Epithelial cell of proximal tubule (primary cell): Measurements from ENCODE around the gene FNTB. TPM values are rescaled to one million over a fixed set of nuclear protein-coding genes. Genes with fewer than 3 reads are reported as not detected.
A peak's percentile ranks its signal among the peaks of the same experiment; 100 is the strongest.

Source experiments
- DNase-seq: peaks from one replicate; pipeline ENCODE4 v3.0.0-alpha.2; 2011; ENCODE audit warnings: low read depth
- H3K4me3 ChIP-seq: 2 replicates; pipeline ENCODE4 v1.5.1; 2011; ENCODE audit warnings: low read depth, mild to moderate bottlenecking, low read length
- total RNA-seq: library from RNA; depleted of rRNA; stranded (reverse); fragments of >200 nt; gene quantifications from 2 replicates; pipeline ENCODE4 v1.2.3, GENCODE V29; 2015
- TF ChIP-seq, protein P1 (sequence below): conservative IDR thresholded peaks from 2 replicates; pipeline ENCODE4 v1.5.1; 2012; ENCODE audit warnings: low read depth, mild to moderate bottlenecking, low read length

FNTB gene, protein sequence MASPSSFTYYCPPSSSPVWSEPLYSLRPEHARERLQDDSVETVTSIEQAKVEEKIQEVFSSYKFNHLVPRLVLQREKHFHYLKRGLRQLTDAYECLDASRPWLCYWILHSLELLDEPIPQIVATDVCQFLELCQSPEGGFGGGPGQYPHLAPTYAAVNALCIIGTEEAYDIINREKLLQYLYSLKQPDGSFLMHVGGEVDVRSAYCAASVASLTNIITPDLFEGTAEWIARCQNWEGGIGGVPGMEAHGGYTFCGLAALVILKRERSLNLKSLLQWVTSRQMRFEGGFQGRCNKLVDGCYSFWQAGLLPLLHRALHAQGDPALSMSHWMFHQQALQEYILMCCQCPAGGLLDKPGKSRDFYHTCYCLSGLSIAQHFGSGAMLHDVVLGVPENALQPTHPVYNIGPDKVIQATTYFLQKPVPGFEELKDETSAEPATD
- total RNA-seq, result 16.6 and 21.0 TPM in 2 replicates

DNA sequence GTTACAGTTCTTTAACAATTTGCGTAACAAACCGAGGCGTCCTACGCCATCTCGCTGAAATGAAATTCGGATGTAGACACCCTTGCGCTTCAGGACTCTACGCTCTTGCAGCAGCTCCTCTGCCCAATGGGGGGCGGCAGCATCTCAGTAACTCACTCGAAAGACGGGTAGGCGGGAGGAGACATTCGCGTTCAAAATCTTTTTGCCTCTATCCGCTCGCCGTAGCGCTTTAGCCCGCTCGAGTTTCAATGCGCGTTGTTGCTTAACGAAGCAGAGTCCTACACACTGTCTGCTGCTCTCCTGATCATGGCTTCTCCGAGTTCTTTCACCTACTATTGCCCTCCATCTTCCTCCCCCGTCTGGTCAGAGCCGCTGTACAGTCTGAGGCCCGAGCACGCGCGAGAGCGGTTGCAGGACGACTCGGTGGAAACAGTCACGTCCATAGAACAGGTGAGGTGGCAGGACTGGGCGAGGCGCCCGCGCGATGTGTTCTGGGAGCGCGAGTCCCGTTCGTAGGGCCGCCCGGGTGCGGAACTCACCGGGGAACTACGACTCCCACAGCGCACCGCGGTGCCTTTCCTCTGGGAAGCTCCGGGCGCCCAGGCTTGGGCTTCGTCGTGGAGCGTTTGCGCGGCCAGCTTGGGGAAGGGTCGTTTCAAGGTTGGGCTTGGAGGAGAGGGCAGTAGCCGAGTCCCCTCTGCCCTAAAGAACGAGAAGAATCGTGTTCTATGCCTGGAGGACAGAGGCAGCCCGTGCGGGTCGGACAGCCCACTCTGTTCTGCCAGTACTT is at the start of gene FNTB:
TSS of gene FNTB (plus strand) at position 248 of the 790 bp plus-strand sequence. CDS start at position 307, 59 bp downstream.
- DNase-seq, result peak; percentile 82
- H3K4me3 ChIP-seq, result peak within 1 kb of the TSS; percentile 82
- TF ChIP-seq, protein P1, sequence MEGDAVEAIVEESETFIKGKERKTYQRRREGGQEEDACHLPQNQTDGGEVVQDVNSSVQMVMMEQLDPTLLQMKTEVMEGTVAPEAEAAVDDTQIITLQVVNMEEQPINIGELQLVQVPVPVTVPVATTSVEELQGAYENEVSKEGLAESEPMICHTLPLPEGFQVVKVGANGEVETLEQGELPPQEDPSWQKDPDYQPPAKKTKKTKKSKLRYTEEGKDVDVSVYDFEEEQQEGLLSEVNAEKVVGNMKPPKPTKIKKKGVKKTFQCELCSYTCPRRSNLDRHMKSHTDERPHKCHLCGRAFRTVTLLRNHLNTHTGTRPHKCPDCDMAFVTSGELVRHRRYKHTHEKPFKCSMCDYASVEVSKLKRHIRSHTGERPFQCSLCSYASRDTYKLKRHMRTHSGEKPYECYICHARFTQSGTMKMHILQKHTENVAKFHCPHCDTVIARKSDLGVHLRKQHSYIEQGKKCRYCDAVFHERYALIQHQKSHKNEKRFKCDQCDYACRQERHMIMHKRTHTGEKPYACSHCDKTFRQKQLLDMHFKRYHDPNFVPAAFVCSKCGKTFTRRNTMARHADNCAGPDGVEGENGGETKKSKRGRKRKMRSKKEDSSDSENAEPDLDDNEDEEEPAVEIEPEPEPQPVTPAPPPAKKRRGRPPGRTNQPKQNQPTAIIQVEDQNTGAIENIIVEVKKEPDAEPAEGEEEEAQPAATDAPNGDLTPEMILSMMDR, result peak; percentile 75

DNA sequence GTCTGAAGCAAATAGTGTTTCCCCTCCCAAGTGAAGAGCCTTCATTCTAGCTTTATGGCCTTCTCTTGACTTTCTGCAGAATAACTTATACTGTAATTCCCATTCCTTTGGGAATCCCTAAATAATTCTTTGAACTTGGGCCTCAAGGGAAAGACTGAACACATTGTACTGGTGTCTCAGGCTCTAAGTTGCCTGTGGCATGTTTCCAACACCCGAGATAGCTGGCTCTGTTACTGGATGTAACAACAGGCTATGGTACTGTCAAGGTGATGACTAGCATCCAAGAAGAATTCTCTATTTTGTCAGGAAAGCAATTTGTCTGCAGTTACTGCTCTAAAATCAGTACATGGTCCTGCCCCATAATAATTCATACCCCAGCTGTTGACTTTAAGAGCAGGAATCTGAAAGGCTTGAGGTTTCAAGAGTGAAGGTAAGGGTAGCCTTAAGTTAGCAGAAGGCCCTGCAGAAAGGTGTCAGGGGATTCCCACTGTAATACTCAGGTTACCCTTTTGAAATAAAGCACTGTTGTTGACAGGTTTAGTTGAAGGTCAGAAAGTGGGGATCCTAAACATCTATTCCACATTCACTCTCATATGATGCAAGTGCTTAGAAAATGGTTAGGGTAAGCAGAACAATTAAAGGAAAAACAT is 49.4 kb upstream of the FNTB start:
- H3K4me3 ChIP-seq, result no peak overlapping the region
- TF ChIP-seq, protein P1, result no peak
- DNase-seq, result no peak

- no peak for DNase-seq
- TF ChIP-seq, protein P1, result peak; percentile 45
- H3K4me3 ChIP-seq, result no peak overlapping the region
Observed at GRCh38 chr14:64937821-64938193, 48.9 kb upstream of the FNTB start.

- no peak for DNase-seq
- TF ChIP-seq, protein P1, result no peak
- H3K4me3 ChIP-seq, result no peak overlapping the region
Observed at GRCh38 chr14:64938972-64939816, 47.5 kb upstream of the FNTB start.

DNA sequence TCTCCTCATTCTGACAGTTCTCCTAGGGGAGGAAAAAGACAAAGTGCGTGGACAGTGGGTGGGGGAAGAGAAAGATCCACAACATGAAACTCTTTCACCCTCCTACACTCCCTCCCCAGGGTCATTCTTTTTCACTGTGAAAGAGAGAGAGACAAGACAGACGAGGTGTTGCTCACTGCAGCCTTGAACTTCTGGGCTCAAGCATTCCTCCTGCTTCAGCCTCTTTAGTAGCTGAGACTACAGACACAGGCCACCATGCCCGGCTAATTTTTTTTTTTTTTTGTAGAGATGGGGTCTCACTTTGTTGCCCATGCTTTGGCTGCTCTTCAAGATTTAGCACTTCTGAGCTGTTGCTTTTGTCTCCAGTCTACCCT is 46.9 kb upstream of the FNTB start:
- TF ChIP-seq, protein P1, result no peak
- no peak for DNase-seq
- no peak overlapping the region for H3K4me3 ChIP-seq

DNA sequence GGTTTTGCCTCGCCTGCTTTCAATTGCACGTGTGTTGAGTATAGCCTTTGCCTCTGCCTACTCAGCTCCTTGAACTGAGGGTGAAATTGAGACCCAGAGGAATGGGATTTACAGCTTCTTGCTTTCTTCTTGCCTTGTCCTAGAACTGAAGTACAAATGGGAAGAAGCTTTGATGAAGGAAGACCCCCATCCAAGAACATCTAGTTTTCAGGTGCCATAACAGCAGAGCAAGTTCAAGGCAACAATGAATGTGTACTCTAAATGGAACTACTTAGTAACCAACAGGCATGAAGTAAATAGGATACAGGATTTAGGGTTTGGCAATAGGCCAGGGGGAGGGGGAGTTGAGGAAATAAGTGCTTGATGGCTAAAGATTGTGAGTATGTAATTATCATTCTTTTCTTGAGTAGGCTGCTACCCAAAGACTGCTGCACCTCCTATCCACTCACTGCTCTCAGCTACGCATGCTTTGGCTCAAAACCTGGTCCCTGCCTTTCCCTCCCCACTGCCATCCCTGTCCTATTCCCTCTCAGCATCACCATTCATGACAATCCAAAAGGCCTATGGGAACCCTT is 46.3 kb upstream of the FNTB start:
- TF ChIP-seq, protein P1, result no peak
- no peak overlapping the region for H3K4me3 ChIP-seq
- no peak for DNase-seq
